HCT116 (cell line): ENCODE results near the gene STAMBP. TPM values are rescaled to one million over a fixed set of nuclear protein-coding genes. Genes with fewer than 3 reads are reported as not detected.

ENCODE experiments used
- ATAC-seq: fragments of 200-7000 bp; cut with Tn5 transposase; 2 replicates; pipeline ENCODE4 v1.9.1; 2020; ENCODE audit warnings: mild to moderate bottlenecking, moderate library complexity
- BruUV-seq: library from RNA; stranded (reverse); fragments of 400-500 nt; replicated peaks from 2 replicates; lab custom pipeline; 2021; lab: Mats Ljungman, UMichigan
- CTCF ChIA-PET: fragments of 300-600 bp; sonication (Branson Sonifier 250); formaldehyde crosslinking; loops from one replicate; lab custom pipeline; 2021; ENCODE audit warnings: antibody characterized with exemption; lab: Charles Lee
- POLR2A ChIA-PET: fragments of 300-600, 350-600 bp; sonication (Branson Sonifier 250); formaldehyde crosslinking; loops from one replicate; lab custom pipeline; 2021; ENCODE audit warnings: antibody characterized with exemption; lab: Charles Lee
- RAD21 ChIA-PET, 2 experiments: fragments of 300-600 bp; sonication (Branson Sonifier 250); formaldehyde crosslinking; loops; one replicate each; lab custom pipeline; 2023; ENCODE audit warnings: low total read pairs in 2 of 2; ENCODE audit not compliant: uncharacterized antibody in 2 of 2, unreplicated experiment in 2 of 2, low non-redundant PET in 1 of 2; lab: Charles Lee
- DNase-seq: peaks from one replicate; pipeline ENCODE4 v3.0.0-alpha.2; 2010; ENCODE audit warnings: low read depth, low spot score
- H2AFZ ChIP-seq: fragments of 200-600 bp; shearing (Covaris generic), sonication (generic); 2 replicates; pipeline ENCODE4 v1.6.1; 2017; ENCODE audit warnings: low read depth, mixed run types, mixed read lengths, antibody characterized with exemption, low read length; ENCODE audit not compliant: poor library complexity, severe bottlenecking
- H3K27ac ChIP-seq: 2 replicates; pipeline ENCODE4 v1.5.1; 2012; ENCODE audit warnings: low read depth, low read length
- H3K27me3 ChIP-seq: fragments of 200-600 bp; sonication (generic); 2 replicates; pipeline ENCODE4 v1.6.1; 2016; ENCODE audit warnings: mixed run types, low read length, mixed read lengths; ENCODE audit not compliant: insufficient read depth
- H3K36me3 ChIP-seq, 2 experiments: fragments of 200-500 bp in 1 of 2; fragments of 200-600 bp in 1 of 2; sonication (Bioruptor generic) in 1 of 2; sonication (generic) in 1 of 2; 2 replicates each; pipeline versions ENCODE4 v1.5.1 to v1.6.1; 2014 to 2016; ENCODE audit warnings: low read length in 2 of 2, inconsistent platforms in 1 of 2, mixed read lengths in 1 of 2, mixed run types in 1 of 2; ENCODE audit not compliant: insufficient read depth in 2 of 2, control insufficient read depth in 1 of 2
- H3K4me1 ChIP-seq, 2 experiments: fragments of 200-600 bp in 1 of 2; sonication (generic) in 1 of 2; 2 replicates each; pipeline versions ENCODE4 v1.5.1 to v1.6.1; 2012 to 2017; ENCODE audit warnings: low read length in 2 of 2, inconsistent platforms in 1 of 2, mild to moderate bottlenecking in 1 of 2, mixed read lengths in 1 of 2, mixed run types in 1 of 2, moderate library complexity in 1 of 2; ENCODE audit not compliant: insufficient read depth in 2 of 2, control insufficient read depth in 1 of 2
- H3K4me2 ChIP-seq: fragments of 200-600 bp; sonication (generic); 2 replicates; pipeline ENCODE4 v1.6.1; 2017; ENCODE audit warnings: mixed run types, low read length, mixed read lengths
- H3K4me3 ChIP-seq, 2 experiments: fragments of 200-600 bp in 1 of 2; sonication (generic) in 1 of 2; replicated peaks in 1 of 2; 2 replicates each; pipeline ENCODE4 v1.5.1; 2011 to 2016; ENCODE audit warnings: low read length in 2 of 2, control low read depth in 1 of 2, low read depth in 1 of 2, mild to moderate bottlenecking in 1 of 2, mixed read lengths in 1 of 2, mixed run types in 1 of 2
- H3K79me2 ChIP-seq: fragments of 200-600 bp; sonication (generic); 2 replicates; pipeline ENCODE4 v1.6.1; 2017; ENCODE audit warnings: mild to moderate bottlenecking, mixed run types, low read length, moderate library complexity, mixed read lengths; ENCODE audit not compliant: insufficient read depth
- H3K9ac ChIP-seq: fragments of 200-600 bp; sonication (generic); 2 replicates; pipeline ENCODE4 v1.6.1; 2016; ENCODE audit warnings: low read length, mixed read lengths
- H3K9me2 ChIP-seq: fragments of 200-600 bp; sonication (generic), shearing (Covaris generic); 2 replicates; pipeline ENCODE4 v1.6.1; 2017; ENCODE audit warnings: mixed run types, mild to moderate bottlenecking, moderate library complexity; ENCODE audit not compliant: insufficient read depth
- H3K9me3 ChIP-seq, 2 experiments: fragments of 200-500 bp in 1 of 2; fragments of 200-600 bp in 1 of 2; sonication (Bioruptor generic) in 1 of 2; sonication (generic) in 1 of 2; 2 replicates each; pipeline ENCODE4 v1.6.1; 2014 to 2017; ENCODE audit warnings: low read length in 2 of 2, mixed read lengths in 2 of 2, inconsistent platforms in 1 of 2, low read depth in 1 of 2, mild to moderate bottlenecking in 1 of 2, mixed run types in 1 of 2, moderate library complexity in 1 of 2; ENCODE audit not compliant: control insufficient read depth in 1 of 2, insufficient read depth in 1 of 2
- H4K20me1 ChIP-seq: fragments of 200-600 bp; sonication (generic), shearing (Covaris generic); 2 replicates; pipeline ENCODE4 v1.6.1; 2017; ENCODE audit warnings: mixed run types, mild to moderate bottlenecking, moderate library complexity; ENCODE audit not compliant: insufficient read depth
- ELF1 ChIP-seq: IDR thresholded peaks from 2 replicates; pipeline ENCODE4 v1.6.1; 2012; ENCODE audit warnings: low read depth, borderline replicate concordance
- EZH2 ChIP-seq: fragments of 200-600 bp; sonication (generic); IDR thresholded peaks from 2 replicates; pipeline ENCODE4 v1.6.1; 2017; ENCODE audit warnings: antibody characterized with exemption, mixed run types
- FOSL1 ChIP-seq: IDR thresholded peaks from 2 replicates; pipeline ENCODE4 v1.6.1; 2012; ENCODE audit warnings: low read depth
- JUND ChIP-seq: IDR thresholded peaks from 2 replicates; pipeline ENCODE4 v1.6.1; 2012
- RAD21 ChIP-seq: IDR thresholded peaks from 2 replicates; pipeline ENCODE4 v1.6.1; 2012; ENCODE audit warnings: low read depth, mild to moderate bottlenecking
- REST ChIP-seq: IDR thresholded peaks from 2 replicates; pipeline ENCODE4 v1.6.1; 2012; ENCODE audit warnings: low read depth
- ZFX ChIP-seq: fragments of 450-650 bp; IDR thresholded peaks from 2 replicates; pipeline ENCODE4 v1.6.1; 2017
- intact Hi-C: fragments of 100-400 bp; cut with micrococcal nuclease; formaldehyde crosslinking; loops from 2 replicates; pipeline ENCODE4 v1.10.0; 2022
- total RNA-seq: library from RNA; stranded (reverse); gene quantifications from one replicate; pipeline ENCODE4 v1.2.1, GENCODE V29; 2021; ENCODE audit not compliant: unreplicated experiment

STAMBP gene
- total RNA-seq, 1 experiment from 2014 or later = 45.2 TPM

DNA sequence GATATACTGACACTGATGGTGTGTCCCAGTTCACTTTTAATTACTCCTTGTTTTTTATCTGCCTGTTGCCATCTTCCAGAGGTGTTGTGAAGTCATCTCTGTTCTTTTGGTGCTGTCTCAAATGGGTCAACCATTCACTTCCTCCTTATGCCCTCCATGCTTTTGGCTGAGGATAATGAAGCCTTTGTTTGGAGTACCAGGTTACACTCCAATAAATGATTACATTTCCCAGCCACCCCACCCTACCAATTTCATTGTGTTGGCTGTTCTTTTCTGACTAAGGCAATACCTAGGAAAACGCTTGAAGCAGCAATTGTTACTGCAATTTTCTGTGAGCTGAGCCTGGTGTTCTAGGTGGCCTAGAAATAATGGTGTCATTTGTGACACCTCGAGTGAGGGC is 34.2 kb downstream of the STAMBP start:
- TF ChIP-seq FOSL1 = no peak
- no peak for TF ChIP-seq JUND
- no peak for TF ChIP-seq ZFX
- TF ChIP-seq REST = no peak
- TF ChIP-seq ELF1 = no peak
- TF ChIP-seq EZH2 = no peak
- no peak for TF ChIP-seq RAD21
- ATAC-seq (no peak), DNase-seq (no peak)
- Histone ChIP-seq H3K27ac (no peak overlapping the region), H4K20me1 (no peaks in the 10 kb centered on the region), H3K4me2 (no peak overlapping the region), H3K79me2 (no peaks in the 10 kb centered on the region), H3K9me3 (no peaks in the 10 kb centered on the region), H3K36me3 (peaks cover 15 to 23% of the 10 kb centered on the region in 2 experiments; a peak in 3 of 4 replicates), H3K27me3 (no peaks in the 10 kb centered on the region), H3K4me1 (peaks cover 0 to 11% of the 10 kb centered on the region in 2 experiments; a peak in 2 of 4 replicates), H3K4me3 (no peak overlapping the region), H3K9ac (no peak overlapping the region), H2AFZ (no peak overlapping the region), H3K9me2 (no peaks in the 10 kb centered on the region)
- RAD21 ChIA-PET = no interaction called here
- CTCF ChIA-PET = no interaction called here
- POLR2A ChIA-PET = no interaction called here
- no TSS peak for BruUV-seq
- intact Hi-C loops = no loop called here
